Esophagus muscularis mucosa (tissue), 4 donors: Measurements from ENCODE around the gene PEAR1. TPM values are rescaled to one million over a fixed set of nuclear protein-coding genes. Genes with fewer than 3 reads are reported as not detected.

Experiments
- DNase-seq: peaks from one replicate; pipeline ENCODE4 v3.0.0-alpha.2; 2017; ENCODE audit errors: extremely low spot score
- H3K27ac ChIP-seq, 4 donors: fragments of 200-600 bp; sonication (generic); replicated peaks in 1 of 4; 1 replicate in 3 of 4; 2 replicates in 1 of 4; pipeline ENCODE4 v1.5.1; 2016 to 2019; ENCODE audit warnings: mild to moderate bottlenecking in 1 of 4
- H3K27me3 ChIP-seq, 4 donors: fragments of 200-600 bp; sonication (generic); one replicate each; pipeline versions ENCODE4 v1.5.1 to v1.6.0; 2016 to 2019
- H3K36me3 ChIP-seq, 4 donors: fragments of 200-600 bp; sonication (generic); one replicate each; pipeline ENCODE4 v1.5.1; 2016 to 2019
- H3K4me1 ChIP-seq, 4 donors: fragments of 200-600 bp; sonication (generic); one replicate each; pipeline ENCODE4 v1.5.1; 2016 to 2019
- H3K4me3 ChIP-seq, 4 donors: fragments of 200-600 bp; sonication (generic); 1 replicate in 2 of 4; 2 replicates in 2 of 4; pipeline ENCODE4 v1.5.1; 2016 to 2019; ENCODE audit warnings: mild to moderate bottlenecking in 4 of 4, moderate library complexity in 1 of 4
- H3K9me3 ChIP-seq, 4 donors: fragments of 200-600 bp; sonication (generic); 1 replicate in 3 of 4; 2 replicates in 1 of 4; pipeline ENCODE4 v1.5.1; 2016 to 2019
- CTCF ChIP-seq, 3 experiments: fragments of 200-600 bp in 2 of 3; fragments of 450-650 bp in 1 of 3; sonication (generic) in 2 of 3; IDR thresholded peaks; one replicate each; pipeline ENCODE4 v1.5.1; 2017 to 2019; ENCODE audit warnings: antibody characterized with exemption in 3 of 3, mild to moderate bottlenecking in 2 of 3, moderate library complexity in 1 of 3
- EP300 ChIP-seq: sonication (generic); formaldehyde crosslinking; IDR thresholded peaks from one replicate; pipeline ENCODE4 v1.6.1; 2017; ENCODE audit warnings: antibody characterized with exemption
- POLR2A ChIP-seq: fragments of 450-650 bp; IDR thresholded peaks from one replicate; pipeline ENCODE4 v1.6.1; 2017; ENCODE audit warnings: antibody characterized with exemption, moderate library complexity, mild to moderate bottlenecking, low read depth
- POLR2AphosphoS5 ChIP-seq, 2 donors: sonication (generic); formaldehyde crosslinking; IDR thresholded peaks; one replicate each; pipeline ENCODE4 v1.6.1; 2017; ENCODE audit warnings: antibody characterized with exemption in 2 of 2
- WGBS: methylation state at CpG from one replicate; pipeline ENCODE4 v1.1.5; 2018; 5-methylcytosine and 5-hydroxymethylcytosine counted together
- intact Hi-C: fragments of 100-400 bp; cut with DNase I; formaldehyde crosslinking; loops from one replicate; pipeline ENCODE4 v1.15.1; 2023
- total RNA-seq, 4 donors: library from RNA; depleted of rRNA; stranded (reverse); fragments of >200 nt; gene quantifications; one replicate each; pipeline versions ENCODE4 v1.1.0 to v1.2.1, GENCODE V29; 2016

The PEAR1 gene
- total RNA-seq, 4 donors from 2014 or later: 6.1 to 13.6 (median 10.9) TPM

GRCh38 chr1:156865258-156865657 lies 28.3 kb upstream of the PEAR1 start:
- no peaks in the 10 kb centered on the region for H3K36me3 ChIP-seq
- DNase-seq: no peak
- H3K9me3 ChIP-seq: no peaks in the 10 kb centered on the region
- H3K27ac ChIP-seq: no peak overlapping the region
- H3K4me3 ChIP-seq: no peak overlapping the region
- H3K4me1 ChIP-seq: peaks cover 10 to 11% (median 11%) of the 10 kb centered on the region in 4 donors
- intact Hi-C loops: no loop called here
- peaks cover 0 to 80% (median 23%) of the 10 kb centered on the region in 4 donors for H3K27me3 ChIP-seq
- WGBS: 78% methylated on average over 9 of the region's 9 CpGs
- TF ChIP-seq CTCF (IDR thresholded peaks at IDR 0.05) (no peak), POLR2AphosphoS5 (IDR thresholded peaks at IDR 0.05) (no peak), EP300 (no peak), POLR2A (no peak)

- Histone ChIP-seq H3K4me3 (no peak overlapping the region), H3K27ac (no peak overlapping the region), H3K4me1 (peaks cover 4 to 5% (median 5%) of the 10 kb centered on the region in 4 donors), H3K36me3 (no peaks in the 10 kb centered on the region), H3K27me3 (peaks cover 0 to 74% (median 18%) of the 10 kb centered on the region in 4 donors), H3K9me3 (no peaks in the 10 kb centered on the region)
- TF ChIP-seq EP300 (no peak), POLR2A (no peak), POLR2AphosphoS5 (IDR thresholded peaks at IDR 0.05) (no peak), CTCF (IDR thresholded peaks at IDR 0.05) (no peak)
- 84% methylated on average over 4 of the region's 4 CpGs for WGBS
- intact Hi-C loops: no loop called here
- no peak for DNase-seq
These were observed 27.7 kb upstream of the PEAR1 start for GRCh38 chr1:156865865-156866248.

GRCh38 chr1:156866249-156866909 lies 27.1 kb upstream of the PEAR1 start:
- H3K27me3 ChIP-seq: peaks cover 0 to 69% (median 12%) of the 10 kb centered on the region in 4 donors
- TF ChIP-seq EP300 (no peak), POLR2A (no peak), POLR2AphosphoS5 (IDR thresholded peaks at IDR 0.05) (no peak), CTCF (IDR thresholded peaks at IDR 0.05) (no peak)
- no peak overlapping the region for H3K27ac ChIP-seq
- no peaks in the 10 kb centered on the region for H3K4me1 ChIP-seq
- intact Hi-C loops: no loop called here
- H3K9me3 ChIP-seq: no peaks in the 10 kb centered on the region
- 50% methylated on average over 9 of the region's 12 CpGs for WGBS
- H3K36me3 ChIP-seq: no peaks in the 10 kb centered on the region
- no peak for DNase-seq
- H3K4me3 ChIP-seq: no peak overlapping the region

DNA sequence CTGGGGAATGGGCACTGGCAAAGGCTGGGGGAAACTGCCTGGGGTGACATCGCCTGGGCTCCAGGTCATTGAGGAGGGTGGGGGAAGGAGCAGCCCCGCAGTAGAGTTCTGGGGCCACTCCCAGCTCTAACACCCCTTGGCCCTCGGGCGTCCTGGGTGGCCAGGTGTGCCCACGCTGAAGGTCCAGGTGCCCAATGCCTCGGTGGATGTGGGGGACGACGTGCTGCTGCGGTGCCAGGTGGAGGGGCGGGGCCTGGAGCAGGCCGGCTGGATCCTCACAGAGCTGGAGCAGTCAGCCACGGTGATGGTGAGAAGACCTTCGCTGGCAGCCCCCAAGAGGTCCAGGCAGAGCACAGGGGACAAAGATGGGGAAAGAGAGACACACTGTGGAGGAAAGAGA lies 25.2 kb upstream of the PEAR1 start:
- Histone ChIP-seq H3K9me3 (no peaks in the 10 kb centered on the region), H3K4me1 (no peaks in the 10 kb centered on the region), H3K36me3 (no peaks in the 10 kb centered on the region), H3K27me3 (peaks cover 0 to 50% (median under 1%) of the 10 kb centered on the region in 4 donors), H3K4me3 (no peak overlapping the region), H3K27ac (no peak overlapping the region)
- no peak for DNase-seq
- WGBS: 69% methylated on average over 7 of the region's 13 CpGs
- intact Hi-C loops: no loop called here
- TF ChIP-seq EP300 (no peak), CTCF (IDR thresholded peaks at IDR 0.05) (no peak), POLR2AphosphoS5 (IDR thresholded peaks at IDR 0.05) (no peak), POLR2A (no peak)

DNA sequence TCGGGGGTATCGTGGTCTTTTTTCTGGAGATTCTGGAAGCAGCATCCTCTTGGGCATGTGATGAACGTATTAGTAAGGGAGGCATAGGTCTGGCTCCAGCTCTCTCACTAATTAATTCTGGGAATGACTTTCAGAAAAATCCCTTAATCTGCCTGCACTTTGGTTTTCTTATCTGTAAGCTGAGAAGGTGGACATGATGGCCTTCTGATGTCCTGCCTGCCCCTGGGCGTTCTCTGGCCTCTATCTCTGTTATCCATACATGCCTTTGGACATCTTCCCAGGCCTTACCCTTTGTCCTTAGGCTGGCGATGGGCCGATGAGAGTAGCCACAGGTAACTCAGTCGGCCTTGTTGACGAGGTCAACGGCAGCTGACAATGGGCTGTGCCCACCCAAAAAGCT lies 24.1 kb upstream of the PEAR1 start:
- DNase-seq: no peak
- Histone ChIP-seq H3K4me3 (no peak overlapping the region), H3K27me3 (peaks cover 0 to 38% (median 0%) of the 10 kb centered on the region in 4 donors), H3K27ac (no peak overlapping the region), H3K9me3 (no peaks in the 10 kb centered on the region), H3K4me1 (no peaks in the 10 kb centered on the region), H3K36me3 (no peaks in the 10 kb centered on the region)
- intact Hi-C loops: no loop called here
- WGBS: 94% methylated on average over 7 of the region's 9 CpGs
- TF ChIP-seq POLR2A (no peak), CTCF (IDR thresholded peaks at IDR 0.05) (no peak)
